Lower leg skin (tissue), 4 donors: ENCODE results near the gene NXPE4. TPM values are rescaled to one million over a fixed set of nuclear protein-coding genes. Genes with fewer than 3 reads are reported as not detected.

ENCODE experiments used
- DNase-seq, 2 donors: peaks; one replicate each; pipeline ENCODE4 v3.0.0-alpha.2; 2019; ENCODE audit warnings: low spot score in 2 of 2
- H3K4me3 ChIP-seq: fragments of 200-600 bp; sonication (generic); 2 replicates; pipeline ENCODE4 v1.5.1; 2017; ENCODE audit warnings: mild to moderate bottlenecking, low read depth; ENCODE audit not compliant: poor library complexity, severe bottlenecking
- POLR2A ChIP-seq, 2 donors: fragments of 450-650 bp; IDR thresholded peaks; one replicate each; pipeline ENCODE4 v1.6.1; 2016 to 2017; ENCODE audit warnings: antibody characterized with exemption in 2 of 2, mild to moderate bottlenecking in 1 of 2, moderate library complexity in 1 of 2
- WGBS, 2 donors: methylation state at CpG; one replicate each; pipeline ENCODE4 v1.1.5; 2018; 5-methylcytosine and 5-hydroxymethylcytosine counted together
- intact Hi-C: fragments of 100-400 bp; cut with DNase I; formaldehyde crosslinking; loops from one replicate; pipeline ENCODE4 v1.15.0; 2023; ENCODE audit warnings: low total_unique reads
- total RNA-seq, 4 donors: library from RNA; depleted of rRNA; stranded (reverse); fragments of >200 nt; gene quantifications; one replicate each; pipeline ENCODE4 v1.1.0, GENCODE V29; 2016
- TF ChIP-seq, protein P1 (sequence below), 3 donors: fragments of 450-650 bp; IDR thresholded peaks; one replicate each; pipeline ENCODE4 v1.5.1; 2016; ENCODE audit warnings: antibody characterized with exemption in 3 of 3, mild to moderate bottlenecking in 3 of 3, moderate library complexity in 2 of 3

The NXPE4 gene
- total RNA-seq, 4 donors from 2014 or later = not detected

DNA sequence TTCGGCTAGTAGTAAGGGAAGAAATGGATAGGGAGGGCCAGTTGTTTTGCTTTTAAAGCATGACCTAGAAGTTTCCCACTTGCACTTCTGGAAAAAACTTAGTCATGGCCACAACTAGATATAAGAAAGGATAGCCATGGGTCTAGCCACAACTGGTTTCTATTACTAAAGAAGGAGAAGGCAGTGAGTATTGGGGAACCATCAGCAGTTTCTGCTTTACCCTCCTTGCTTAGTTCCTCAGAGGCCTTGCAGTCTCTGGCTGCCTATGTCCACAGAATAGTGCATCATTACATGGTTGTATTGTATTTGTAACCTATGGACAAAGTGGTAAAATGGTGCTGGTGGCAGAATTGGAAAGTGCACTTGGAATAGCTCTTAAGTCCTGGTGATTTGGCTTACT is 71.5 kb downstream of the NXPE4 start:
- DNase-seq = no peak
- no peak for TF ChIP-seq POLR2A (IDR thresholded peaks at IDR 0.05)
- TF ChIP-seq, protein P1, sequence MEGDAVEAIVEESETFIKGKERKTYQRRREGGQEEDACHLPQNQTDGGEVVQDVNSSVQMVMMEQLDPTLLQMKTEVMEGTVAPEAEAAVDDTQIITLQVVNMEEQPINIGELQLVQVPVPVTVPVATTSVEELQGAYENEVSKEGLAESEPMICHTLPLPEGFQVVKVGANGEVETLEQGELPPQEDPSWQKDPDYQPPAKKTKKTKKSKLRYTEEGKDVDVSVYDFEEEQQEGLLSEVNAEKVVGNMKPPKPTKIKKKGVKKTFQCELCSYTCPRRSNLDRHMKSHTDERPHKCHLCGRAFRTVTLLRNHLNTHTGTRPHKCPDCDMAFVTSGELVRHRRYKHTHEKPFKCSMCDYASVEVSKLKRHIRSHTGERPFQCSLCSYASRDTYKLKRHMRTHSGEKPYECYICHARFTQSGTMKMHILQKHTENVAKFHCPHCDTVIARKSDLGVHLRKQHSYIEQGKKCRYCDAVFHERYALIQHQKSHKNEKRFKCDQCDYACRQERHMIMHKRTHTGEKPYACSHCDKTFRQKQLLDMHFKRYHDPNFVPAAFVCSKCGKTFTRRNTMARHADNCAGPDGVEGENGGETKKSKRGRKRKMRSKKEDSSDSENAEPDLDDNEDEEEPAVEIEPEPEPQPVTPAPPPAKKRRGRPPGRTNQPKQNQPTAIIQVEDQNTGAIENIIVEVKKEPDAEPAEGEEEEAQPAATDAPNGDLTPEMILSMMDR (IDR thresholded peaks at IDR 0.05) = no peak
- WGBS, 2 donors = 85 to 97% methylated on average over 1 of the region's 1 CpG
- no peak overlapping the region for H3K4me3 ChIP-seq
- intact Hi-C loops = no loop called here

DNA sequence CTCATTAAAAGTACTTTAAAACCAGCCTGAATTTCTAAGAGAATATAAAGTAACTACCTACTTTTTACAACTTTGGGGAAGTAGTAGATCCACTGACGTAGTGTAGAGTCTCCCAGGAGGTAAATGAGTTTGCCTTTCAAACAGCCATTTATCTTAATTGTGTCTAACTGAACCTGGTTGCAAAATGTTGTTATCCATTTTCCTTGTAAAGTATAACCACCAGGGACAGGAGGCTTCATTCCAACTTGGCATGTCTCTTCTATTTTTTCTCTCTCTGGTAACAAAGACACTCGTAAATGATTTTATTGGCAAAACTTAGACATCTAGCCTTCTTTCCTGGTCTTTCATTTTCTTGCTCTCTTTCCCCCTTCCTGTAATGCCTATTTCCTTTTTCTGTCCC is 72.8 kb downstream of the NXPE4 start:
- 18 to 36% methylated on average over 2 of the region's 2 CpGs for WGBS, 2 donors
- no peak overlapping the region for H3K4me3 ChIP-seq
- TF ChIP-seq, protein P1 (IDR thresholded peaks at IDR 0.05) = no peak
- no peak for TF ChIP-seq POLR2A (IDR thresholded peaks at IDR 0.05)
- intact Hi-C loops = no loop called here
- no peak for DNase-seq

Other genes with a start within 250 kb of the NXPE4 start
- gene C11orf71, start 195.3 kb downstream of the NXPE4 start, total RNA-seq = 10 to 100 TPM in 2 of 4 donors, 1 to 10 TPM in 2; 4.7 to 14.8 (median 11.1) TPM
- gene RBM7, start 195.1 kb downstream of the NXPE4 start, total RNA-seq = 10 to 100 TPM; 11.7 to 19.6 (median 18.8) TPM
- gene REXO2, start 156.3 kb downstream of the NXPE4 start, total RNA-seq = 100 to 1,000 TPM in 3 of 4 donors, 10 to 100 TPM in 1; 78.4 to 114 (median 104) TPM
- gene NXPE1, start 35.9 kb downstream of the NXPE4 start, total RNA-seq = not detected
- under 1 TPM in 2 of 4 donors, not detected in 2; 0.37 to 0.42 TPM for gene NXPE2, start 82.7 kb upstream of the NXPE4 start, total RNA-seq